A673 (cell line): ENCODE data around the gene TNS1. TPM values are rescaled to one million over a fixed set of nuclear protein-coding genes. Genes with fewer than 3 reads are reported as not detected.

Experiments
- BruUV-seq: library from RNA; stranded (reverse); fragments of 400-500 nt; replicated peaks from 2 replicates; lab custom pipeline; 2021; lab: Mats Ljungman, UMichigan
- CTCF ChIA-PET: fragments of 300-600 bp; sonication (Branson Sonifier 250); formaldehyde crosslinking; loops from one replicate; lab custom pipeline; 2022; ENCODE audit warnings: antibody characterized with exemption; lab: Charles Lee
- POLR2A ChIA-PET: fragments of 300-600 bp; sonication (Branson Sonifier 250); formaldehyde crosslinking; loops from one replicate; lab custom pipeline; 2022; ENCODE audit warnings: antibody characterized with exemption; ENCODE audit not compliant: low non-redundant PET; lab: Charles Lee
- DNase-seq: peaks from one replicate; pipeline ENCODE4 v3.0.0-alpha.2; 2015; ENCODE audit warnings: low spot score
- H3K27ac ChIP-seq: fragments of 200-600 bp; sonication (generic); 2 replicates; pipeline ENCODE4 v1.5.1; 2016; ENCODE audit warnings: mixed run types, low read depth, mild to moderate bottlenecking, mixed read lengths, antibody characterized with exemption, low read length; ENCODE audit not compliant: poor library complexity, severe bottlenecking
- H3K27me3 ChIP-seq: fragments of 200-600 bp; sonication (generic); replicated peaks from 2 replicates; pipeline ENCODE4 v1.6.1; 2017; ENCODE audit warnings: mixed run types, low read depth, mild to moderate bottlenecking, mixed read lengths, antibody characterized with exemption, low read length; ENCODE audit not compliant: insufficient read depth, poor library complexity
- H3K36me3 ChIP-seq: fragments of 200-600 bp; sonication (generic); 2 replicates; pipeline ENCODE4 v1.6.1; 2016; ENCODE audit warnings: mixed run types, mild to moderate bottlenecking, mixed read lengths, antibody characterized with exemption, low read length; ENCODE audit not compliant: insufficient read depth, poor library complexity, severe bottlenecking
- H3K4me1 ChIP-seq: fragments of 200-600 bp; sonication (generic); 2 replicates; pipeline ENCODE4 v1.6.1; 2017; ENCODE audit warnings: mixed run types, mild to moderate bottlenecking, mixed read lengths, antibody characterized with exemption, low read length; ENCODE audit not compliant: insufficient read depth, poor library complexity, severe bottlenecking
- H3K4me3 ChIP-seq: fragments of 200-600 bp; sonication (generic); 2 replicates; pipeline ENCODE4 v1.5.1; 2016; ENCODE audit warnings: low read depth, mixed run types, mild to moderate bottlenecking, mixed read lengths, low read length; ENCODE audit not compliant: poor library complexity, severe bottlenecking
- H3K9me3 ChIP-seq: fragments of 200-600 bp; sonication (generic); 2 replicates; pipeline ENCODE4 v1.6.1; 2016; ENCODE audit warnings: mixed run types, low read depth, mild to moderate bottlenecking, mixed read lengths, antibody characterized with exemption, low read length; ENCODE audit not compliant: poor library complexity, severe bottlenecking
- CTCF ChIP-seq: fragments of 300-800, 200-600 bp; sonication (generic); conservative IDR thresholded peaks from 2 replicates; pipeline ENCODE4 v1.5.1; 2017; ENCODE audit warnings: low read depth, mild to moderate bottlenecking, antibody characterized with exemption, low read length, moderate library complexity, mixed read lengths
- EZH2 ChIP-seq: fragments of 200-600 bp; sonication (generic); IDR thresholded peaks from 2 replicates; pipeline ENCODE4 v1.6.1; 2017; ENCODE audit warnings: borderline replicate concordance, low read depth, mild to moderate bottlenecking, mixed read lengths, antibody characterized with exemption, low read length; ENCODE audit not compliant: poor library complexity, severe bottlenecking
- intact Hi-C: fragments of 100-400 bp; cut with micrococcal nuclease; formaldehyde crosslinking; loops from one replicate; pipeline ENCODE4 v1.10.0; 2022; ENCODE audit not compliant: unreplicated experiment
- total RNA-seq: library from RNA; stranded (reverse); gene quantifications from 2 replicates; pipeline ENCODE4 v1.2.3, GENCODE V29; 2021

The TNS1 gene
- total RNA-seq, 1 experiment from 2014 or later, result 99.6 TPM

- POLR2A ChIA-PET, result no interaction called here
Measured at GRCh38 chr2:217829420-217829819, 173.4 kb downstream of the TNS1 start.

GRCh38 chr2:217828336-217828735 is 174.5 kb downstream of the TNS1 start:
- Histone ChIP-seq H3K27me3 (no peaks in the 10 kb centered on the region), H3K27ac (no peak overlapping the region), H3K4me1 (no peaks in the 10 kb centered on the region), H3K36me3 (peaks cover 14% of the 10 kb centered on the region), H3K4me3 (no peak overlapping the region), H3K9me3 (no peaks in the 10 kb centered on the region)
- BruUV-seq, result no TSS peak
- ChIA-PET POLR2A (no interaction called here), CTCF (no interaction called here)
- DNase-seq, result no peak
- TF ChIP-seq CTCF (no peak), EZH2 (no peak)
- intact Hi-C loops, result no loop called here

More at GRCh38 chr2:217829420-217829819, 173.4 kb downstream of the TNS1 start:
- Histone ChIP-seq H3K4me3 (no peak overlapping the region), H3K9me3 (no peaks in the 10 kb centered on the region), H3K36me3 (peaks cover 19% of the 10 kb centered on the region), H3K27ac (no peak overlapping the region), H3K27me3 (no peaks in the 10 kb centered on the region), H3K4me1 (no peaks in the 10 kb centered on the region)
- intact Hi-C loops, result no loop called here
- TF ChIP-seq CTCF, result no peak
- TF ChIP-seq EZH2, result no peak
- CTCF ChIA-PET, result no interaction called here
- no TSS peak for BruUV-seq
- DNase-seq, result no peak

- no peak overlapping the region for H3K27ac ChIP-seq
- H3K4me3 ChIP-seq, result no peak overlapping the region
- H3K27me3 ChIP-seq, result no peaks in the 10 kb centered on the region
- H3K36me3 ChIP-seq, result peaks cover 10% of the 10 kb centered on the region
- TF ChIP-seq CTCF (no peak), EZH2 (no peak)
- CTCF ChIA-PET, result no interaction called here
- POLR2A ChIA-PET, result no interaction called here
- no peaks in the 10 kb centered on the region for H3K4me1 ChIP-seq
- intact Hi-C loops, result no loop called here
- no peaks in the 10 kb centered on the region for H3K9me3 ChIP-seq
- BruUV-seq, result no TSS peak
- DNase-seq, result no peak
Measured at GRCh38 chr2:217827430-217828201, 175.2 kb downstream of the TNS1 start.
